CD4-positive, alpha-beta T cell treated with Interleukin-6 at 100 ng/mL for 8 hours (primary cell): ENCODE measurements around the gene OR4E1.
"Not testable (repeated sequence)": the region's sequence is repeated elsewhere in the genome, so short reads cannot be mapped to it uniquely, and the experiment has no call there.

Experiments used
- DNase-seq: peaks from one replicate; pipeline ENCODE4 v3.0.0-alpha.2; 2020; ENCODE audit warnings: mixed read lengths, low spot score

The OR4E1 gene

GRCh38 chr14:21673718-21674117, at the start of gene OR4E1:
Gene OR4E1 (minus strand): TSS chr14:21673818. CDS start chr14:21670935, 2,883 bp downstream.
- DNase-seq = no peak

- DNase-seq = no peak
Measured at GRCh38 chr14:21721504-21721903, 47.9 kb upstream of the OR4E1 start.

- no peak for DNase-seq
Measured at GRCh38 chr14:21719841-21720240, 46.2 kb upstream of the OR4E1 start.

GRCh38 chr14:21714318-21714929, 40.8 kb upstream of the OR4E1 start:
- DNase-seq = no peak

GRCh38 chr14:21712036-21712435, 38.4 kb upstream of the OR4E1 start:
- DNase-seq = no peak

GRCh38 chr14:21711360-21711961, 37.8 kb upstream of the OR4E1 start:
- DNase-seq = peak; percentile 29

GRCh38 chr14:21704338-21704737, 30.7 kb upstream of the OR4E1 start:
- DNase-seq = no peak

GRCh38 chr14:21703357-21704326, 30.0 kb upstream of the OR4E1 start:
- peak; percentile 7 for DNase-seq

GRCh38 chr14:21702316-21702715, 28.7 kb upstream of the OR4E1 start:
- no peak for DNase-seq

- DNase-seq = no peak
Measured at GRCh38 chr14:21699551-21699950, 25.9 kb upstream of the OR4E1 start.

GRCh38 chr14:21698538-21698937, 24.9 kb upstream of the OR4E1 start:
- DNase-seq = not testable (repeated sequence)

- not testable (repeated sequence) for DNase-seq
Measured at GRCh38 chr14:21697662-21698061, 24.0 kb upstream of the OR4E1 start.

- DNase-seq = no peak
Measured at GRCh38 chr14:21694425-21694824, 20.8 kb upstream of the OR4E1 start.

GRCh38 chr14:21686468-21686867, 12.8 kb upstream of the OR4E1 start:
- no peak for DNase-seq

GRCh38 chr14:21680072-21680471, 6.5 kb upstream of the OR4E1 start:
- DNase-seq = no peak

- no peak for DNase-seq
Measured at GRCh38 chr14:21675566-21675965, 1.9 kb upstream of the OR4E1 start.

- DNase-seq = no peak
Measured at GRCh38 chr14:21672116-21672515, 1.5 kb downstream of the OR4E1 start.

- no peak for DNase-seq
Measured at GRCh38 chr14:21671371-21671770, 2.2 kb downstream of the OR4E1 start.

- DNase-seq = no peak
Measured at GRCh38 chr14:21669284-21669683, 4.3 kb downstream of the OR4E1 start.

- no peak for DNase-seq
Measured at GRCh38 chr14:21668377-21668776, 5.2 kb downstream of the OR4E1 start.

- DNase-seq = no peak
Measured at GRCh38 chr14:21656980-21657379, 16.6 kb downstream of the OR4E1 start.

GRCh38 chr14:21654215-21654614, 19.4 kb downstream of the OR4E1 start:
- DNase-seq = no peak

GRCh38 chr14:21653331-21653885, 20.2 kb downstream of the OR4E1 start, which contains the start of gene OR4E2:
Gene OR4E2 (plus strand): TSS chr14:21653835. CDS start chr14:21665083, 11,248 bp downstream.
- DNase-seq = no peak
